Esophagus squamous epithelium (tissue), 4 donors: ENCODE results near the gene PPP1R12C.
"Not testable (repeated sequence)": the region's sequence is repeated elsewhere in the genome, so short reads cannot be mapped to it uniquely, and the experiment has no call there.

ENCODE experiments used
- CTCF ChIP-seq, 6 experiments: fragments of 450-650 bp in 4 of 6; fragments of 200-600 bp in 2 of 6; sonication (generic) in 2 of 6; IDR thresholded peaks; one replicate each; pipeline ENCODE4 v1.5.1; 2016 to 2019; ENCODE audit warnings: antibody characterized with exemption in 6 of 6, mild to moderate bottlenecking in 4 of 6, moderate library complexity in 4 of 6
- POLR2A ChIP-seq, 4 donors: fragments of 450-650 bp; IDR thresholded peaks; one replicate each; pipeline ENCODE4 v1.6.1; 2017; ENCODE audit warnings: antibody characterized with exemption in 4 of 4, mild to moderate bottlenecking in 4 of 4, moderate library complexity in 3 of 4

- not testable (repeated sequence) for TF ChIP-seq CTCF, POLR2A (IDR thresholded peaks at IDR 0.05)
Measured at GRCh38 chr19:55107252-55107651, 10.2 kb downstream of the PPP1R12C start.
